Fibroblast of lung (primary cell): ENCODE data around the gene SMC4. TPM values are rescaled to one million over a fixed set of nuclear protein-coding genes. Genes with fewer than 3 reads are reported as not detected.

Experiments used
- DNase-seq, 2 donors: peaks; one replicate each; pipeline versions ENCODE4 v3.0.0 to v3.0.0-alpha.2; 2010; ENCODE audit warnings: low read depth in 2 of 2
- H2AFZ ChIP-seq: 2 replicates; pipeline ENCODE4 v1.5.1; 2012; ENCODE audit warnings: low read length, control low read depth, inconsistent platforms
- H3K27ac ChIP-seq: 2 replicates; pipeline ENCODE4 v1.5.1; 2011; ENCODE audit warnings: low read length, control low read depth; ENCODE audit not compliant: insufficient read depth
- H3K27me3 ChIP-seq: 2 replicates; pipeline ENCODE4 v1.5.1; 2011; ENCODE audit warnings: mild to moderate bottlenecking, low read length; ENCODE audit not compliant: control insufficient read depth, insufficient read depth
- H3K36me3 ChIP-seq: 2 replicates; pipeline ENCODE4 v1.5.1; 2011; ENCODE audit warnings: low read length; ENCODE audit not compliant: control insufficient read depth, insufficient read depth
- H3K4me1 ChIP-seq: 2 replicates; pipeline ENCODE4 v1.5.1; 2011; ENCODE audit warnings: low read length; ENCODE audit not compliant: control insufficient read depth, insufficient read depth; ENCODE audit errors: extremely low read depth
- H3K4me2 ChIP-seq: 2 replicates; pipeline ENCODE4 v1.5.1; 2011; ENCODE audit warnings: low read length, control low read depth; ENCODE audit not compliant: insufficient read depth; ENCODE audit errors: extremely low read depth
- H3K4me3 ChIP-seq, 4 experiments: fragments of 200-600 bp in 1 of 4; sonication (generic) in 1 of 4; replicated peaks in 1 of 4; 2 replicates each; pipeline ENCODE4 v1.5.1; 2011 to 2016; ENCODE audit warnings: low read length in 4 of 4, low read depth in 3 of 4, mild to moderate bottlenecking in 3 of 4, control low read depth in 2 of 4, inconsistent platforms in 1 of 4, mixed read lengths in 1 of 4; ENCODE audit not compliant: insufficient read depth in 1 of 4; ENCODE audit errors: control extremely low read depth in 1 of 4
- H3K79me2 ChIP-seq: 2 replicates; pipeline ENCODE4 v1.5.1; 2012; ENCODE audit warnings: mild to moderate bottlenecking, low read length, inconsistent platforms; ENCODE audit not compliant: control insufficient read depth, insufficient read depth
- H3K9ac ChIP-seq: 2 replicates; pipeline ENCODE4 v1.5.1; 2011; ENCODE audit warnings: mild to moderate bottlenecking, low read length, control low read depth; ENCODE audit not compliant: insufficient read depth
- H3K9me3 ChIP-seq: 2 replicates; pipeline ENCODE4 v1.5.1; 2012; ENCODE audit warnings: low read depth, low read length; ENCODE audit not compliant: control insufficient read depth, insufficient read depth
- H4K20me1 ChIP-seq: 2 replicates; pipeline ENCODE4 v1.5.1; 2011; ENCODE audit warnings: low read length; ENCODE audit not compliant: control insufficient read depth, insufficient read depth; ENCODE audit errors: extremely low read depth
- CTCF ChIP-seq, 2 donors: IDR thresholded peaks in 1 of 2; conservative IDR thresholded peaks in 1 of 2; 1 replicate in 1 of 2; 2 replicates in 1 of 2; pipeline ENCODE4 v1.5.1; 2011 to 2012; ENCODE audit warnings: low read length in 2 of 2, control low read depth in 1 of 2, inconsistent platforms in 1 of 2, low read depth in 1 of 2, mild to moderate bottlenecking in 1 of 2
- EZH2 ChIP-seq: IDR thresholded peaks from 2 replicates; pipeline ENCODE4 v1.5.1; 2012; ENCODE audit warnings: low read length, control low read depth, mild to moderate bottlenecking; ENCODE audit errors: missing control alignments
- polyA plus RNA-seq, 2 donors: library from polyadenylated mRNA; depleted of rRNA in 1 of 2; stranded (reverse) in 1 of 2; unstranded in 1 of 2; fragments of >200 nt; gene quantifications; 2 replicates each; pipeline ENCODE4 v1.2.1, GENCODE V29; 2011 to 2012; ENCODE audit warnings: missing spikeins in 1 of 2
- total RNA-seq: library from RNA; depleted of rRNA; stranded (reverse); fragments of >200 nt; gene quantifications from 2 replicates; pipeline ENCODE4 v1.2.1, GENCODE V29; 2014

SMC4 gene
- total and polyA plus RNA-seq, 2 donors (not counting 1 experiment from before 2014, with no cell fraction given): 34.7 to 48.4 TPM

- peak overlapping the region; percentile 87 for H3K4me2 ChIP-seq
- no peaks in the 10 kb centered on the region for H3K9me3 ChIP-seq
- peak overlapping the region; percentile 77 for H3K9ac ChIP-seq
- peak; percentile 86 to 87 for DNase-seq
- H3K79me2 ChIP-seq: peaks cover 95% of the 10 kb centered on the region
- H3K27me3 ChIP-seq: no peaks in the 10 kb centered on the region
- peak overlapping the region; percentile 78 to 96 (median 88) for H3K4me3 ChIP-seq
- no peak overlapping the region for H2AFZ ChIP-seq
- H3K27ac ChIP-seq: peak overlapping the region; percentile 94
- H3K4me1 ChIP-seq: peaks cover 5% of the 10 kb centered on the region
- no peaks in the 10 kb centered on the region for H3K36me3 ChIP-seq
- no peak for TF ChIP-seq EZH2
- no peak for TF ChIP-seq CTCF (conservative IDR thresholded peaks at IDR 0.05 in 1 of 2, IDR thresholded peaks at IDR 0.05 in 1 of 2; ENCODE audit: low read depth in 1 of 2, low read length in 2 of 2)
- H4K20me1 ChIP-seq: no peaks in the 10 kb centered on the region
These were observed 2.0 kb downstream of the SMC4 start for GRCh38 chr3:160401291-160402095.

DNA sequence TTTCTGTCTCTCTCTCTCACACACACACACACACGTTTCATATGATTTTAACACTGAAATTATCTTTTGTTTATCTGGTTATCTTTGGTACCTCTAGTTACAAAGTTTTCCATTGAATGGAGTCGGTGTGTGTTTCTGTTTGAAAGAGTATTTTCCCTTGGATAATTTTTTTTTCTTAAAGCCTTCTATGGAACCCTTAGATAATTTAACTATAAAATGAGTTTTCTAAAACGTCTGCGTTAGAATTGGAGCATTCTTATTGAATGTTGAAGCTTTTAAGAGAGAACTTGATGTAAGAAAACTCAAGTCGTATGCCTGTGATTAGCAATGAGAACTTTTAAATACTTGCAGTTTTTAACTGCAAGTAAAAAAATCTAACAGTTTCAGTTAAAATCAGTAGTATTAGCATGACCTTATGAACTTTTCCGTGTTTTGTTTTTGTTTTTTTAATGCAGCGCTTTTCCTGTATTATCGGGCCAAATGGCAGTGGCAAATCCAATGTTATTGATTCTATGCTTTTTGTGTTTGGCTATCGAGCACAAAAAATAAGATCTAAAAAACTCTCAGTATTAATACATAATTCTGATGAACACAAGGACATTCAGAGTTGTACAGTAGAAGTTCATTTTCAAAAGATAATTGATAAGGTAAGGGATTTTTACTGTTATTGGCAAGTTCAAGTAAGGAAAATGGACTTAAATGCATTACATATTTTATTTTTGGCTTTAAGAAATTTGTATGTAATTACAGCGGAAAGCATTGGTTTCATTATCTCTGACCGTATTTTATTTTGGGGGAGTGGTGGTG, 3.0 kb downstream of the SMC4 start:
- H3K27me3 ChIP-seq: no peaks in the 10 kb centered on the region
- H3K4me1 ChIP-seq: peaks cover 5% of the 10 kb centered on the region
- TF ChIP-seq CTCF (conservative IDR thresholded peaks at IDR 0.05 in 1 of 2, IDR thresholded peaks at IDR 0.05 in 1 of 2; ENCODE audit: low read depth in 1 of 2, low read length in 2 of 2) (no peak), EZH2 (no peak)
- H2AFZ ChIP-seq: no peak overlapping the region
- H3K9me3 ChIP-seq: no peaks in the 10 kb centered on the region
- DNase-seq: peak; percentile 17 to 54
- H3K79me2 ChIP-seq: peaks cover 95% of the 10 kb centered on the region
- H3K4me2 ChIP-seq: peak overlapping the region; percentile 87
- no peak overlapping the region for H3K9ac ChIP-seq
- no peak overlapping the region for H3K27ac ChIP-seq
- peak overlapping the region; percentile 78 to 96 (median 88) for H3K4me3 ChIP-seq
- no peaks in the 10 kb centered on the region for H4K20me1 ChIP-seq
- H3K36me3 ChIP-seq: no peaks in the 10 kb centered on the region

DNA sequence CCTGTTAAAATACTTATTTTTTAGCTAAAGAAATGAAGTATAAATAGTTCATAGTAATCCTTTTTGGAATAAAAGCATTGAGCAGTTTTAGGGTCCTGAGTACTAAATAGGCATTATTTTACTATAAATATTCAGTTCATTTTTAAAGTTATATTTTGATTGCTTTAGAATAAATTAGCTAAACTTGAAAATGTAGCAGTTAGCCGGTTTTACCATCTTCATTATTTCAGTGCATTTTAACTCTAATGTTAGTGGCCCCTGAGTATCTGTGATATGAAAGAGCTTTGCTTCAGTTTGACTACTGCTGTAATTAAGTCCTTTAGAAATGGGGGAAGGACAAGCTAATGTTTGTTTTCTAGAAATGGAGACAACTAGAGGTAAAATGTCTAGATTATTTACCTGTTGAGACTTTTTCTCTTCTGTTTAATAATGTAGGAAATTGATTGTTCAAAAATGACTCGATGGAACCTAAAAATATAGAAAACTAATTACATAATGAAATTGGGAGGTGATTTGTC, 3.6 kb downstream of the SMC4 start:
- peak overlapping the region; percentile 3 for H2AFZ ChIP-seq
- no peaks in the 10 kb centered on the region for H3K36me3 ChIP-seq
- H3K79me2 ChIP-seq: peaks cover 95% of the 10 kb centered on the region
- no peaks in the 10 kb centered on the region for H3K27me3 ChIP-seq
- DNase-seq: peak; percentile 23 to 64
- no peak overlapping the region for H3K27ac ChIP-seq
- H3K9ac ChIP-seq: no peak overlapping the region
- H3K4me2 ChIP-seq: peak overlapping the region; percentile 87
- peak overlapping the region; percentile 16 to 93 (median 80) for H3K4me3 ChIP-seq
- H3K9me3 ChIP-seq: no peaks in the 10 kb centered on the region
- no peaks in the 10 kb centered on the region for H4K20me1 ChIP-seq
- peaks cover 5% of the 10 kb centered on the region for H3K4me1 ChIP-seq
- no peak for TF ChIP-seq CTCF (conservative IDR thresholded peaks at IDR 0.05 in 1 of 2, IDR thresholded peaks at IDR 0.05 in 1 of 2; ENCODE audit: low read depth in 1 of 2, low read length in 2 of 2)
